K562 (cell line): Measurements from ENCODE around the gene SPRR3. TPM values are rescaled to one million over a fixed set of nuclear protein-coding genes. Genes with fewer than 3 reads are reported as not detected.

ENCODE experiments used
- ATAC-seq: fragments of 200-7000 bp; cut with Tn5 transposase; 3 replicates; pipeline ENCODE4 v1.9.1; 2020; ENCODE audit warnings: moderate library complexity
- BruUV-seq: library from RNA; stranded (reverse); fragments of 400-500 nt; replicated peaks from 2 replicates; lab custom pipeline; 2021; lab: Mats Ljungman, UMichigan
- CTCF ChIA-PET: fragments of 300-600 bp; formaldehyde crosslinking; extraction: SDS; loops from one replicate; lab custom pipeline; 2021; ENCODE audit warnings: low intra/inter-chr PET ratio; lab: Yijun Ruan, JAX
- POLR2A ChIA-PET: fragments of 300-600, 350-650 bp; sonication (Branson Sonifier 250); formaldehyde crosslinking; extraction: SDS; loops from one replicate; lab custom pipeline; 2021; ENCODE audit warnings: antibody characterized with exemption, inconsistent platforms; lab: Yijun Ruan, JAX
- DNase-seq, 4 experiments: peaks; one replicate each; pipeline versions ENCODE4 v3.0.0 to v3.0.0-alpha.2; 2011 to 2018; ENCODE audit warnings: low spot score in 3 of 4, mixed read lengths in 3 of 4; ENCODE audit errors: extremely low read depth in 1 of 4
- FAIRE-seq: peaks from 2 replicates; lab custom pipeline; 2011; peaks lifted over from hg19 to GRCh38; lab: Jason Lieb, UNC
- H2AFZ ChIP-seq: 2 replicates; pipeline ENCODE4 v1.6.0; 2011; ENCODE audit warnings: low read depth, low read length, control low read depth, inconsistent platforms
- H3K27ac ChIP-seq: fragments of 200-600 bp; 3 replicates; pipeline ENCODE4 v1.8.0; 2011; ENCODE audit warnings: low read depth, mild to moderate bottlenecking, control low read depth, inconsistent platforms, low read length, moderate library complexity, mixed read lengths; ENCODE audit errors: extremely low read depth
- H3K27me3 ChIP-seq, 2 experiments: fragments of 300-600 bp in 1 of 2; 2 replicates in 1 of 2; 3 replicates in 1 of 2; pipeline versions ENCODE4 v1.6.0 to v1.8.0; 2011; ENCODE audit warnings: inconsistent platforms in 2 of 2, low read length in 2 of 2, mild to moderate bottlenecking in 1 of 2, mixed read lengths in 1 of 2, moderate library complexity in 1 of 2; ENCODE audit not compliant: control insufficient read depth in 2 of 2, insufficient read depth in 2 of 2
- H3K36me3 ChIP-seq: fragments of 300-600 bp; 3 replicates; pipeline ENCODE4 v1.8.0; 2011; ENCODE audit warnings: mild to moderate bottlenecking, low read length, inconsistent platforms; ENCODE audit not compliant: control insufficient read depth, insufficient read depth
- H3K4me1 ChIP-seq, 2 experiments: fragments of 200-600 bp in 1 of 2; replicated peaks in 1 of 2; 2 replicates in 1 of 2; 3 replicates in 1 of 2; pipeline versions ENCODE4 v1.5.1 to v1.8.0; 2011; ENCODE audit warnings: inconsistent platforms in 2 of 2, low read length in 2 of 2, mild to moderate bottlenecking in 1 of 2, mixed read lengths in 1 of 2, moderate library complexity in 1 of 2; ENCODE audit not compliant: control insufficient read depth in 2 of 2, insufficient read depth in 2 of 2
- H3K4me2 ChIP-seq: 2 replicates; pipeline ENCODE4 v1.6.1; 2011; ENCODE audit warnings: low read length, control low read depth, inconsistent platforms, mixed read lengths; ENCODE audit not compliant: insufficient read depth
- H3K4me3 ChIP-seq: fragments of 200-600 bp; sonication (generic), shearing (Covaris generic); 2 replicates; pipeline ENCODE4 v1.5.1; 2016; ENCODE audit warnings: control low read depth, inconsistent platforms
- H3K79me2 ChIP-seq: fragments of 200-600 bp; 3 replicates; pipeline ENCODE4 v1.8.0; 2011; ENCODE audit warnings: low read length, inconsistent platforms; ENCODE audit not compliant: control insufficient read depth, insufficient read depth
- H3K9ac ChIP-seq, 2 experiments: 2 replicates each; pipeline versions ENCODE4 v1.6.0 to v1.6.1; 2011; ENCODE audit warnings: low read depth in 2 of 2, low read length in 2 of 2, control low read depth in 1 of 2, inconsistent platforms in 1 of 2, mild to moderate bottlenecking in 1 of 2, mixed read lengths in 1 of 2; ENCODE audit not compliant: insufficient read depth in 1 of 2
- H3K9me1 ChIP-seq: one replicate; pipeline ENCODE4 v1.6.0; 2011; ENCODE audit warnings: inconsistent platforms, mild to moderate bottlenecking, low read length, moderate library complexity; ENCODE audit not compliant: control insufficient read depth, insufficient read depth
- H3K9me3 ChIP-seq: replicated peaks from 2 replicates; pipeline ENCODE4 v1.5.1; 2011; ENCODE audit warnings: low read depth, low read length, inconsistent platforms; ENCODE audit not compliant: control insufficient read depth, insufficient read depth
- H4K20me1 ChIP-seq: replicated peaks from 2 replicates; pipeline ENCODE4 v1.6.1; 2011; ENCODE audit warnings: low read length, inconsistent platforms, mixed read lengths; ENCODE audit not compliant: control insufficient read depth, insufficient read depth
- DNMT1 ChIP-seq: fragments of 450-650 bp; IDR thresholded peaks from 2 replicates; pipeline ENCODE4 v1.6.1; 2016; ENCODE audit warnings: antibody characterized with exemption, mild to moderate bottlenecking
- RFX1 ChIP-seq: fragments of 450-650 bp; IDR thresholded peaks from 2 replicates; pipeline ENCODE4 v1.6.1; 2016; ENCODE audit warnings: mild to moderate bottlenecking, moderate library complexity
- TCF3 ChIP-seq: sonication (generic); formaldehyde crosslinking; IDR thresholded peaks from 2 replicates; pipeline ENCODE4 v1.4.0; 2020; ENCODE audit warnings: mild to moderate bottlenecking, missing genetic modification reagents
- TEAD2 ChIP-seq: fragments of 450-650 bp; IDR thresholded peaks from 2 replicates; pipeline ENCODE4 v1.6.1; 2016; ENCODE audit warnings: missing genetic modification characterization, control low read depth, missing compliant biosample characterization
- WGBS: fragments of 100-300 bp; shearing (Covaris generic); methylation state at CpG from one replicate; pipeline ENCODE4 v1.1.6; 2016; ENCODE audit warnings: low coverage, mixed read lengths; ENCODE audit not compliant: insufficient coverage; ENCODE audit errors: missing lambda C conversion rate; 5-methylcytosine and 5-hydroxymethylcytosine counted together
- in situ Hi-C: fragments of 300-500 bp; cut with MboI; formaldehyde crosslinking; loops from 4 replicates; pipeline ENCODE4 v1.15.0; 2018; ENCODE audit warnings: inconsistent platforms, mixed read lengths
- intact Hi-C: fragments of 100-400 bp; cut with micrococcal nuclease; formaldehyde crosslinking; loops from 2 replicates; pipeline ENCODE4 v1.14.2; 2022
- polyA plus RNA-seq, 8 experiments: library from polyadenylated mRNA; depleted of rRNA in 4 of 8; stranded (reverse) in 5 of 8; unstranded in 3 of 8; fragments of >200 nt; fragmentation: Nextera tagmentation in 2 of 8; fragmentation: Illumina TruSeq in 1 of 8; extraction: Ambion mirVana in 2 of 8; extraction: Trizol in 1 of 8; gene quantifications; 2 replicates each; pipeline versions ENCODE4 v1.2.1 to v1.2.3, GENCODE V29; 2011 to 2014; ENCODE audit warnings: inconsistent platforms in 1 of 8, missing spikeins in 1 of 8
- total RNA-seq, 7 experiments: library from RNA; depleted of rRNA in 6 of 7; stranded (reverse); fragments of >200 nt in 6 of 7; fragmentation: Illumina TruSeq in 2 of 7; extraction: Trizol in 2 of 7; gene quantifications; 2 replicates each; pipeline versions ENCODE4 v1.2.1 to v1.2.3, GENCODE V29; 2011 to 2021; ENCODE audit warnings: low replicate concordance in 1 of 7
- TF ChIP-seq, protein P1 (sequence below): sonication (generic); IDR thresholded peaks from 2 replicates; pipeline ENCODE4 v1.6.1; 2016
- TF ChIP-seq, protein P2 (sequence below): fragments of 450-650 bp; formaldehyde crosslinking; IDR thresholded peaks from 2 replicates; pipeline ENCODE4 v1.4.0; 2022; ENCODE audit warnings: missing genetic modification characterization

Gene SPRR3
- total and polyA plus RNA-seq, 9 of the 15 experiments (the other 6 are each of a cell fraction or from before 2014, with no cell fraction given): not detected

DNA sequence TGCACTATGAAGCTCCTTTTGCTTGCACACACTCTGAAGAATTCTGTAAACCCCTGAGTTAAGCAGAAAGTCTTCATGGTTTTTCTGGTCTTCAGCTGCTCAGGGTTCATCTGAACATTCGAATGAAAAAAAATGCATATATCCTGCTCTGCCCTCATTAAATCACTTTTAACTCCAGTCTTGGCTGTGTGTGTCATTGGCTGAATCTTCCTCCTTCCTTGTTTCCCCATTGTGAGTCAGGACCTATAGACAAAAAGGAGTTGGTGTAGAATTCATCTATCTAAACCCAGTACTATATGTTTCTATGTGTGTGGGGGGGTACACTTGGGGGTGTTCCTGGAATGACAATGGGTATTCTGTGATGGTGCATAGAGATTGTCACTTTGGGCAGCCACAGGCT, 22.9 kb downstream of the SPRR3 start:
- Histone ChIP-seq H3K4me3 (no peak overlapping the region), H3K4me2 (no peak overlapping the region), H4K20me1 (no peaks in the 10 kb centered on the region), H3K79me2 (no peaks in the 10 kb centered on the region), H3K4me1 (no peaks in the 10 kb centered on the region; a peak in 1 of 5 replicates)
- WGBS: 7% methylated on average over 1 of the region's 1 CpG
- CTCF ChIA-PET: no interaction called here
- FAIRE-seq: no peak
- no peak for TF ChIP-seq RFX1
- TF ChIP-seq, protein P1, sequence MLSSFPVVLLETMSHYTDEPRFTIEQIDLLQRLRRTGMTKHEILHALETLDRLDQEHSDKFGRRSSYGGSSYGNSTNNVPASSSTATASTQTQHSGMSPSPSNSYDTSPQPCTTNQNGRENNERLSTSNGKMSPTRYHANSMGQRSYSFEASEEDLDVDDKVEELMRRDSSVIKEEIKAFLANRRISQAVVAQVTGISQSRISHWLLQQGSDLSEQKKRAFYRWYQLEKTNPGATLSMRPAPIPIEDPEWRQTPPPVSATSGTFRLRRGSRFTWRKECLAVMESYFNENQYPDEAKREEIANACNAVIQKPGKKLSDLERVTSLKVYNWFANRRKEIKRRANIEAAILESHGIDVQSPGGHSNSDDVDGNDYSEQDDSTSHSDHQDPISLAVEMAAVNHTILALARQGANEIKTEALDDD: no peak
- no peak for TF ChIP-seq DNMT1
- TF ChIP-seq TEAD2 (tag): no peak
- no peak for TF ChIP-seq TCF3
- TF ChIP-seq, protein P2, sequence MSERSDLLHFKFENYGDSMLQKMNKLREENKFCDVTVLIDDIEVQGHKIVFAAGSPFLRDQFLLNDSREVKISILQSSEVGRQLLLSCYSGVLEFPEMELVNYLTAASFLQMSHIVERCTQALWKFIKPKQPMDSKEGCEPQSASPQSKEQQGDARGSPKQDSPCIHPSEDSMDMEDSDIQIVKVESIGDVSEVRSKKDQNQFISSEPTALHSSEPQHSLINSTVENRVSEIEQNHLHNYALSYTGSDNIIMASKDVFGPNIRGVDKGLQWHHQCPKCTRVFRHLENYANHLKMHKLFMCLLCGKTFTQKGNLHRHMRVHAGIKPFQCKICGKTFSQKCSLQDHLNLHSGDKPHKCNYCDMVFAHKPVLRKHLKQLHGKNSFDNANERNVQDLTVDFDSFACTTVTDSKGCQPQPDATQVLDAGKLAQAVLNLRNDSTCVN (CRISPR knock-in tag): no peak
- TF ChIP-seq, all 486 proteins: peak for 0
- Histone ChIP-seq H3K36me3 (no peaks in the 10 kb centered on the region), H3K27me3 (no peaks in the 10 kb centered on the region), H3K9me1 (no peaks in the 10 kb centered on the region), H3K9ac (no peak overlapping the region), H3K27ac (no peak overlapping the region), H2AFZ (no peak overlapping the region), H3K9me3 (no peaks in the 10 kb centered on the region)
- intact Hi-C loops: no loop called here
- DNase-seq (no peak), ATAC-seq (no peak)
- POLR2A ChIA-PET: no interaction called here
- BruUV-seq: no TSS peak
- in situ Hi-C loops: no loop called here
